AG10803 (cell line): Measurements from ENCODE around the gene SH3BP4.

Source experiments
- DNase-seq: peaks from one replicate; pipeline ENCODE4 v3.0.0; 2010; ENCODE audit warnings: low read depth
- H3K4me3 ChIP-seq: 2 replicates; pipeline ENCODE4 v1.5.1; 2011; ENCODE audit warnings: mild to moderate bottlenecking, low read length, control low read depth
- TF ChIP-seq, protein P1 (sequence below): conservative IDR thresholded peaks from 2 replicates; pipeline ENCODE4 v1.5.1; 2011; ENCODE audit warnings: mild to moderate bottlenecking, low read length, control low read depth, inconsistent platforms

The SH3BP4 gene

DNA sequence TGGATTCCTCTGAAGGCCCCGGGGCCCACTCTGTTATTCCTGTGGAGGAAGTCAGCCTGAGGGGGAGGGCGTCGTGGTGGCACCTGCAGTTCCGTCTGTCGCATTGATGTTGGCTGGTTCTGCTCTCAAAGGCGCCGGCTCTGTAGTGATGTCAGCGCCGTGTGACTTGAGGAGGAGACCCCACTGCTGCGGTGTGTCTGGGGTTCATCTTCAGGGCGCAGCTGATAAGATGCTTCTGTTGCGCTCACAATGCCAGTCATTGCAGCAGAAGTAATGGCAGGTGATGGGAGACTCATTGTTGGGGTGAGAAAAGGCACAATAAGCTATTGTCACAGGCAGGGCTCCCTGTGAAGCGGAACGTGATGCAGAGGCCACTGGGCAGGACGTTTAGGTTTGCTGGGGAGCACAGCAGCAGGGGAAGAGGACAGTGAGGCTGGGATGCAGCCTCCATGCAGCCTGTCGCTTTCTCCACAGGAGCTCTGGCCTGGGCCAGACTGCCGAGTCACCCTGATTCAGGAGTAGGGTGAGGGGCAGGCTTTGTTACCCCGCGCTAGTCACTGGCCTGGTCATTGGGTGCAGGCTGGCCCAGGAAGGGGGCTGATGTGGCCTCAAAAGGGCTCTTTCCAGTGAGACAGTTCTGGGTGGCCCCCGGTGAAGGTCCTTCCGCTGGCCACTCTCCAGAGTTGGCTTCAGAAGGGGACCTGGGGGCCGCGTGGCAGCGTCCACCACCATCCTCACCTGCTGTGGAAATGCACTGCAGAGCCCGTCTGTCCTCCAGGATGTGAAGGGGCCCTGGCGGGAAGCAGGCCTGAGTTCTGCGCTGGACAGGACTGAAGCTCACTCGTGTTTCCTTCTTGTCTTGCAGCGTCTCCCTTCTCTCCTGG is 42.9 kb downstream of the SH3BP4 start:
- no peak for DNase-seq
- TF ChIP-seq, protein P1, sequence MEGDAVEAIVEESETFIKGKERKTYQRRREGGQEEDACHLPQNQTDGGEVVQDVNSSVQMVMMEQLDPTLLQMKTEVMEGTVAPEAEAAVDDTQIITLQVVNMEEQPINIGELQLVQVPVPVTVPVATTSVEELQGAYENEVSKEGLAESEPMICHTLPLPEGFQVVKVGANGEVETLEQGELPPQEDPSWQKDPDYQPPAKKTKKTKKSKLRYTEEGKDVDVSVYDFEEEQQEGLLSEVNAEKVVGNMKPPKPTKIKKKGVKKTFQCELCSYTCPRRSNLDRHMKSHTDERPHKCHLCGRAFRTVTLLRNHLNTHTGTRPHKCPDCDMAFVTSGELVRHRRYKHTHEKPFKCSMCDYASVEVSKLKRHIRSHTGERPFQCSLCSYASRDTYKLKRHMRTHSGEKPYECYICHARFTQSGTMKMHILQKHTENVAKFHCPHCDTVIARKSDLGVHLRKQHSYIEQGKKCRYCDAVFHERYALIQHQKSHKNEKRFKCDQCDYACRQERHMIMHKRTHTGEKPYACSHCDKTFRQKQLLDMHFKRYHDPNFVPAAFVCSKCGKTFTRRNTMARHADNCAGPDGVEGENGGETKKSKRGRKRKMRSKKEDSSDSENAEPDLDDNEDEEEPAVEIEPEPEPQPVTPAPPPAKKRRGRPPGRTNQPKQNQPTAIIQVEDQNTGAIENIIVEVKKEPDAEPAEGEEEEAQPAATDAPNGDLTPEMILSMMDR, result no peak

DNA sequence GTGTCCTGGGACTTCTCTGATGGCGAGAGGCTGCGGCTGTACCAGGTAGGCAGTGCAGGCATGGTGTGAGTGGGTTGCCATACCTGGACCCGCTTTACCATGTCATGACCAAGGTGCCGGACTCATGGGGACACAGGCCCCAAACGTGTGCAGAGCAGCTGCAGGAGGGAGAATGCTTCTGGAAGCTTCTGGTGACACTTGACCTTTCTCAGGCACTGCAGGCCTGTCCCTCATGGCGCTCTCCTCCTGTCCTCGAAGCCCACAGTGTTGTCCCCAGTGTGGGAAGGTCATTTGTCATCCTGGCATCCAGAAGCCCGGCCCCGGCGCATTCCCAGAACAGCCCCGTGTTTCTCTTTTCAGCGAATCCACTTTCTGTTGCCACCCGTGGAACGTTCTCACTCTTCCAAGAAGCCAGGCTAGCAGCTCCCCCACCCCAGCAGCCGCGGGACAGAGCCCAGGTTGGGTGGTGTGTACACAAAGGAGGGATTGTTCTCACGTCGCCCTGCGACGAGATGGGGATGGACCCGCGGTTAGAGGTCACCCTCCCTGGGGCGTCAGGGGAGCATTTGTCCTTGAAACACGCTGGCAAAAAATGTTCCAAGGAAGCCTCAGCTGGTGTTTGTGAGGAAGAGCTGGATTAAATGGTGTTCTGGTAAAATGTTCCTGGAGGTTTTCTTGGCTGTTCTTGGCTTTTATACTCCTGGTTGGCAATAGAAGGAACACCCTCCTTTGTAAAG is 43.7 kb downstream of the SH3BP4 start:
- no peak overlapping the region for H3K4me3 ChIP-seq
- DNase-seq, result no peak
- TF ChIP-seq, protein P1, result no peak

More for the DNA sequence above, 42.9 kb downstream of the SH3BP4 start:
- no peak overlapping the region for H3K4me3 ChIP-seq

DNA sequence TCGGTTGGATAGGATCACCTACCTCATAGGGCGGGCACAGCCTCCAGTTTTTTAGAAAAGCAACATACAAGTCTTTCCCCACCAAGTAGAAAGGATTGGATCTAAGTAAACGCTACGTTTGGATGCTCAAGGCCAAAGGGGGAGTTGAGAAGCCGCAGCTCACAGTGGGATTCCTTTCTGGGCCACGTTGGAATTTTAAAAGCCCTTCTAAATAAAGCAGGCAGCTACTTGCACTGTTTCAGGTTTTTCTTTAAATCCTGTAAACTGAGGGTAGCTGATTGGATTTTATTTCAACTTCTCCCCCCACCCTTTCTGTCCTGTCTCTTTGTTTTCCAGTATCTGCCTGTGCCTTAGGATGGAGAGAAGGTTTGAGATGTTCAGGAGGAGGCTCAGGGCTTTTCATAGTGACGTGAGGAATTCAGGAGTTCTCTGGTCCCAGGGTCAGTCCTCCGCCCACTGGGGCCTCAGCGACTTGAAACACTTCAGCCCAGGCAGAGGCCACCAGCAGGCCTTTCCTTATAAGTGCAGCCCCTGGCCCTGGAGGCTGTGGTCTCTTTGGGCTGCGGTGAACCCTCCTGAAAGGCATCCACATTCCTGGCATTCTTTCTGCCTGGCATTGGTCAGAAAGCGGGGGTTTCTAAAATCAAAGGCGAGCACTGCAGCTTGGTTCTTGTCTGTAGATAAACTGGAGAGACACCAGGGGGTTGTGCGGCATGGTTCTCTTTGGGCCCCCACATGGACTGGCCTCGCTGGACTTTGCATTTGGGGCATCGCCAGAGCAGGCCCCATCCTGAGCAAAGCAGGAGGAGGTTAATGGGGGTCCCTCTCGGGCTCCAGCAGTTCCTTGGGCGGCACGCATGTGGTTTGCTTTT is 44.5 kb downstream of the SH3BP4 start:
- TF ChIP-seq, protein P1, result peak; percentile 34
- DNase-seq, result peak; percentile 84
- H3K4me3 ChIP-seq, result no peak overlapping the region

DNA sequence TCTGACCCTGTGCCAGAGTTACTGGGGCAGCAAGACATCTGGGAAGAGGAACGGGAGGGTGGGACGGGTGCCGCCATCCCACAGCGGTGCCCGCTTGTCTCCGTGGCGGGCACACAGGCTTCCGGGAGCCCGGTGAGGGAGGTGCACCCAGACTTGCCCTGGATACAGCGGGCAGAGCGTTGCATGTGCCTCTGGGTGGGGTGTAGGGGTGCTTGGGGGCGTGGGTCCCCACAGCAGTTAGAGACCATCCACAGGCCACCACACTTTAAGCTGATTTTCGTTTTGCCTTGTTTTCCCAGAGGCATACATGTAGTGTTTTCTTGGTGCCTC is 45.1 kb downstream of the SH3BP4 start:
- TF ChIP-seq, protein P1, result no peak
- DNase-seq, result no peak
- no peak overlapping the region for H3K4me3 ChIP-seq

DNA sequence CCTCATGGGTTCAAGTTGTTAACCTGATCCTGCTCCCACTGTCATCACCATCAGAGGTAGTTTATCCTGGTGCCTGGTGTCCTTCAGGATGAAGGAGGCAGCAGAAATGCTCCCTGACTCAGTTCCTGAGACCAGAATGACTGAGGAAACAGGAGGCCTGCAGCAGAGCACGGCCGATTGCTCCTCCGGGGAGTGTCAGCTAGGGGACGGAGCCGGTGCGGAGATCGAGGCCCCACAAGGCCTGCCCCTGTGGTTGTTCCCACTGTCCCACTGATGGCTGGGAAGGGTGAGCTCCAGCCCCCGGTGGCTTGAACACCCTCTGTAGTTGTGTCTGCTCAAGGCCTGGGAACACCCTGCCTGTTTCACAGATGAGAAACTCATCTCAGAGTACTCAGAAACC is 45.6 kb downstream of the SH3BP4 start:
- DNase-seq, result no peak
- H3K4me3 ChIP-seq, result no peak overlapping the region
- TF ChIP-seq, protein P1, result no peak

DNA sequence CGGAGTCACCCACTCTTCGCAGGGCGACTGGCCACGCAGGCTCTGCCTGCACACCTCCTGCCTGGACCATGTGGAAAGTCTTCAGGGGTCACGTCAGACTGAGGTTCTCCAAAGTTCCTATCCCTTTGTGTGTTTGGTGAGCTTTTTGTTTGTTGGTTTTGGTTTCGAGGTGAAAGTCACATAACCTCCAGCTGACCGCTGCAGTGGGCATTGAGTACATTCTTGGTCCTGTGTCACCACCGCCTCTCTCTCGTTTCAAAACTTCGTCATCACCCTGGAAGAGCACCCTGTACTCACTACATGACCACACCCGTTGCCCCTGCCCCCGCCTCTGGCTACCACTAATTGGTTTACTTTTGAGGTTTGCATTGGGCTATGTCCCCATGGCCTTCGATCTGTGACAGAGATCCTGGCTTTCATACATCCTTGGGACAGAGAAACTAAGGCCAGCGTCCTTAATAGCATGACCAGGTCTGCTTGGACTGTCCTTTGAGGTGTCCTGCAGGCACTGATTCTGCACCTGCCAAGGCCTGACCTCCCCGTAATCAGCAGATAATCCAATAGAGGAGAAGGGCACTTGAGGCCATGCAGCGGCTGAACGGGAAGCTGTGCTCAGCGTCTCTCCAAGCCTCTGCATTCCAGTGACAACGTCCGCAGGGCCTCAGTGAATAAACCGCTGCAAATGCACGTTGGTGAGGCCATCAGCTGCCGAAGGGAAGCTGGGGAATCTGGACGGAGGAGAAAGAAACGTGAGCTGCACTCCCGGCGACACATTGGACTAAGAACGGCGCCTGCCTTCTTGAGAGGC is 46.8 kb downstream of the SH3BP4 start:
- TF ChIP-seq, protein P1, result no peak
- DNase-seq, result no peak

More for the DNA sequence above, 46.8 kb downstream of the SH3BP4 start:
- H3K4me3 ChIP-seq, result no peak overlapping the region
